Gastrocnemius medialis (tissue), 4 donors: ENCODE results near the gene HUNK. TPM values are rescaled to one million over a fixed set of nuclear protein-coding genes. Genes with fewer than 3 reads are reported as not detected.

ENCODE experiments used
- ATAC-seq, 2 donors: fragments of 150-250 bp; one replicate each; pipeline ENCODE4 v1.9.1; 2016
- DNase-seq, 2 donors: peaks; one replicate each; pipeline ENCODE4 v3.0.0-alpha.2; 2019
- H3K27ac ChIP-seq, 4 donors: fragments of 200-600 bp; sonication (generic); 1 replicate in 1 of 4; 2 replicates in 3 of 4; pipeline ENCODE4 v1.5.1; 2016 to 2018; ENCODE audit warnings: mild to moderate bottlenecking in 2 of 4, moderate library complexity in 1 of 4
- H3K27me3 ChIP-seq, 3 donors: fragments of 200-600 bp; sonication (generic) in 2 of 3; 1 replicate in 1 of 3; 2 replicates in 2 of 3; pipeline versions ENCODE4 v1.5.1 to v1.6.0; 2016 to 2019; ENCODE audit warnings: mild to moderate bottlenecking in 1 of 3, moderate library complexity in 1 of 3
- H3K36me3 ChIP-seq, 2 donors: fragments of 200-600 bp; sonication (generic) in 1 of 2; one replicate each; pipeline ENCODE4 v1.5.1; 2017 to 2018
- H3K4me1 ChIP-seq, 2 donors: fragments of 200-600 bp; sonication (generic) in 1 of 2; one replicate each; pipeline ENCODE4 v1.5.1; 2016 to 2017; ENCODE audit warnings: mild to moderate bottlenecking in 2 of 2
- H3K4me3 ChIP-seq, 4 donors: fragments of 200-600 bp; sonication (generic) in 3 of 4; 1 replicate in 1 of 4; 2 replicates in 3 of 4; pipeline ENCODE4 v1.5.1; 2016 to 2019; ENCODE audit warnings: mild to moderate bottlenecking in 2 of 4
- H3K9me3 ChIP-seq, 3 donors: fragments of 200-600 bp; sonication (generic) in 2 of 3; 1 replicate in 1 of 3; 2 replicates in 2 of 3; pipeline ENCODE4 v1.5.1; 2016 to 2019
- CTCF ChIP-seq, 5 experiments: fragments of 450-650 bp in 3 of 5; fragments of 200-600 bp in 2 of 5; sonication (generic) in 2 of 5; IDR thresholded peaks in 4 of 5; conservative IDR thresholded peaks in 1 of 5; 1 replicate in 4 of 5; 2 replicates in 1 of 5; pipeline ENCODE4 v1.5.1; 2016 to 2019; ENCODE audit warnings: antibody characterized with exemption in 5 of 5, mild to moderate bottlenecking in 3 of 5, moderate library complexity in 3 of 5
- POLR2A ChIP-seq, 2 donors: fragments of 450-650 bp; IDR thresholded peaks; one replicate each; pipeline ENCODE4 v1.6.1; 2017; ENCODE audit warnings: antibody characterized with exemption in 2 of 2, mild to moderate bottlenecking in 2 of 2, moderate library complexity in 2 of 2
- in situ Hi-C, 4 donors: fragments of 200-750 bp; cut with MboI; loops; one replicate each; pipeline versions ENCODE4 v1.15.0 to v1.8.0; 2017; ENCODE audit warnings: low sequenced_read_pairs in 4 of 4
- intact Hi-C: fragments of 100-400 bp; cut with DNase I; formaldehyde crosslinking; loops from one replicate; pipeline ENCODE4 v1.15.1; 2023; ENCODE audit warnings: low total_unique reads
- total RNA-seq, 4 donors: library from RNA; depleted of rRNA; stranded (reverse); fragments of >200 nt; gene quantifications; one replicate each; pipeline versions ENCODE4 v1.1.0 to v1.2.3, GENCODE V29; 2016

HUNK gene
- total RNA-seq, 4 donors from 2014 or later = 0.13 TPM; not detected in 3

- Histone ChIP-seq H3K4me1 (no peaks in the 10 kb centered on the region), H3K27ac (no peak overlapping the region), H3K27me3 (peaks cover 0 to 2% (median 0%) of the 10 kb centered on the region in 3 donors), H3K36me3 (no peaks in the 10 kb centered on the region), H3K4me3 (no peak overlapping the region), H3K9me3 (no peaks in the 10 kb centered on the region)
- TF ChIP-seq POLR2A (IDR thresholded peaks at IDR 0.05) (no peak), CTCF (IDR thresholded peaks at IDR 0.05 in 4 of 5, conservative IDR thresholded peaks at IDR 0.05 in 1 of 5) (no peak)
- DNase-seq = no peak
- intact Hi-C loops (no loop called here), in situ Hi-C loops (no loop called here)
- no peak for ATAC-seq
Measured at GRCh38 chr21:31888936-31889371, 16.1 kb downstream of the HUNK start.

- Histone ChIP-seq H3K4me1 (no peaks in the 10 kb centered on the region), H3K27ac (no peak overlapping the region), H3K36me3 (no peaks in the 10 kb centered on the region), H3K27me3 (peaks cover 0 to 2% (median 0%) of the 10 kb centered on the region in 3 donors), H3K4me3 (no peak overlapping the region), H3K9me3 (no peaks in the 10 kb centered on the region)
- no peak for TF ChIP-seq POLR2A (IDR thresholded peaks at IDR 0.05)
- in situ Hi-C loops (no loop called here), intact Hi-C loops (no loop called here)
- DNase-seq (no peak), ATAC-seq (no peak)
Measured at GRCh38 chr21:31889460-31889859, 16.6 kb downstream of the HUNK start.

GRCh38 chr21:31892686-31893085 lies 19.9 kb downstream of the HUNK start:
- Histone ChIP-seq H3K9me3 (no peaks in the 10 kb centered on the region), H3K4me1 (no peaks in the 10 kb centered on the region), H3K27ac (no peak overlapping the region), H3K27me3 (peaks cover 0 to 2% (median 0%) of the 10 kb centered on the region in 3 donors), H3K4me3 (no peak overlapping the region), H3K36me3 (no peaks in the 10 kb centered on the region)
- in situ Hi-C loops = no loop called here
- TF ChIP-seq CTCF (IDR thresholded peaks at IDR 0.05 in 4 of 5, conservative IDR thresholded peaks at IDR 0.05 in 1 of 5) (no peak), POLR2A (IDR thresholded peaks at IDR 0.05) (no peak)
- intact Hi-C loops = no loop called here
- ATAC-seq (no peak), DNase-seq (no peak)

GRCh38 chr21:31893851-31894415 lies 21.1 kb downstream of the HUNK start:
- H3K36me3 ChIP-seq = no peaks in the 10 kb centered on the region
- H3K4me1 ChIP-seq = no peaks in the 10 kb centered on the region
- intact Hi-C loops = no loop called here
- in situ Hi-C loops = no loop called here
- DNase-seq (no peak), ATAC-seq (no peak)
- no peak overlapping the region for H3K4me3 ChIP-seq
- no peak for TF ChIP-seq POLR2A (IDR thresholded peaks at IDR 0.05)
- no peak for TF ChIP-seq CTCF (IDR thresholded peaks at IDR 0.05 in 4 of 5, conservative IDR thresholded peaks at IDR 0.05 in 1 of 5)
- H3K27ac ChIP-seq = no peak overlapping the region
- H3K9me3 ChIP-seq = no peaks in the 10 kb centered on the region
- peaks cover 0 to 2% (median 0%) of the 10 kb centered on the region in 3 donors for H3K27me3 ChIP-seq

- ATAC-seq (no peak), DNase-seq (no peak)
- peaks cover 0 to 2% (median 0%) of the 10 kb centered on the region in 3 donors for H3K27me3 ChIP-seq
- H3K4me1 ChIP-seq = no peaks in the 10 kb centered on the region
- no peaks in the 10 kb centered on the region for H3K36me3 ChIP-seq
- H3K9me3 ChIP-seq = no peaks in the 10 kb centered on the region
- in situ Hi-C loops (no loop called here), intact Hi-C loops (no loop called here)
- TF ChIP-seq POLR2A (IDR thresholded peaks at IDR 0.05) = no peak
- TF ChIP-seq CTCF (IDR thresholded peaks at IDR 0.05 in 4 of 5, conservative IDR thresholded peaks at IDR 0.05 in 1 of 5) = no peak
- H3K4me3 ChIP-seq = no peak overlapping the region
- H3K27ac ChIP-seq = no peak overlapping the region
Measured at GRCh38 chr21:31894457-31894856, 21.6 kb downstream of the HUNK start.
